ENCODE measurements around the gene PYM1.
A peak's percentile ranks its signal among the peaks of the same experiment; 100 is the strongest.

The PYM1 gene

GRCh38 chr12:55927588-55928502, at the start of gene PYM1:
Gene PYM1, minus strand, starts transcription at chr12:55927894. Its CDS starts 133 bp downstream, at chr12:55927761.
- no peak for DNase-seq (ENCODE audit: low read depth)
- TF ChIP-seq CTCF (conservative IDR thresholded peaks at IDR 0.05; ENCODE audit: low read depth, low read length): no peak
- peak within 1 kb of the TSS; percentile 99 for H3K4me3 ChIP-seq (ENCODE audit: low read length)

GRCh38 chr12:55974308-55974730, 46.6 kb upstream of the PYM1 start:
- DNase-seq (ENCODE audit: low read depth): no peak
- peak overlapping the region; percentile 95 for H3K4me3 ChIP-seq (ENCODE audit: low read length)
- no peak for TF ChIP-seq CTCF (conservative IDR thresholded peaks at IDR 0.05; ENCODE audit: low read depth, low read length)

DNA sequence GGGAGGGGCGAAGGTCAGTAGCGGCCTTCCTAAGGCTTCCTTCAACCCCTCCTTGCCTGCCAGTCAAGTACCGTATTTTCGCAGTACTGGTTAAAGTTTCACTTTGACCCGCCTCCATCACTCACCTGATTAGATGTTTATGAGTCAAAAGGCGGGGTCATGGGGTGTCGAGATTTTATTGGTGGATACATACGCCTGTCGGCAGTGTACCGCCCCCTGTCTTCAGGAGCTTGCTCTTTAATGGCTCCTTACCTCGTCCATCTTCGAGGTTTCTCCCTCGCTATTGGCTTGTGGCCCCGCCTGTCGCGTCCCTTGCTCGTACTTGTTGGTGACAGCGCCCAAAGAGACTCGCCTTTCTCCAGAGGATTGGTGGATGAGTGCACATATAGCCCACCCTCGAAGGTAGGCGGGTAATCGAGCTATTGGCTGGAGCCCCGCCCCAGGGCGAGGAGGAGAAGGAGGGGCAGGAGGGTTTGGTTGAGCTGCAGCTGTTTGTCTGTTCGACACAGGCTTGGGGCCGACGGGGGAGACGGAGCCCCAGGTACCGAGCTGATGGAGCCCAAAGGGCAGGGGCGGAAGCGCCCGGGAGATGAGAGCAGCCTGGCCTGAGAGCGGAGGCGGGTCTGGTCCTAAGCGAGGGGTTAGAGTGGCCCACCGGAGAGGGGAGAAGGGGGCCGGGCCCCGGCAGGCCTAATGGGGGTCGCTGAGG, 46.1 kb upstream of the PYM1 start, which contains the start of gene RAB5B:
TSS of gene RAB5B (plus strand) at position 480 of the 709 bp plus-strand sequence. CDS start 12,883 bp downstream, outside the sequence.
- TF ChIP-seq CTCF (conservative IDR thresholded peaks at IDR 0.05; ENCODE audit: low read depth, low read length): peak; percentile 34
- peak within 1 kb of the TSS; percentile 95 for H3K4me3 ChIP-seq (ENCODE audit: low read length)
- peak; percentile 100 for DNase-seq (ENCODE audit: low read depth)

DNA sequence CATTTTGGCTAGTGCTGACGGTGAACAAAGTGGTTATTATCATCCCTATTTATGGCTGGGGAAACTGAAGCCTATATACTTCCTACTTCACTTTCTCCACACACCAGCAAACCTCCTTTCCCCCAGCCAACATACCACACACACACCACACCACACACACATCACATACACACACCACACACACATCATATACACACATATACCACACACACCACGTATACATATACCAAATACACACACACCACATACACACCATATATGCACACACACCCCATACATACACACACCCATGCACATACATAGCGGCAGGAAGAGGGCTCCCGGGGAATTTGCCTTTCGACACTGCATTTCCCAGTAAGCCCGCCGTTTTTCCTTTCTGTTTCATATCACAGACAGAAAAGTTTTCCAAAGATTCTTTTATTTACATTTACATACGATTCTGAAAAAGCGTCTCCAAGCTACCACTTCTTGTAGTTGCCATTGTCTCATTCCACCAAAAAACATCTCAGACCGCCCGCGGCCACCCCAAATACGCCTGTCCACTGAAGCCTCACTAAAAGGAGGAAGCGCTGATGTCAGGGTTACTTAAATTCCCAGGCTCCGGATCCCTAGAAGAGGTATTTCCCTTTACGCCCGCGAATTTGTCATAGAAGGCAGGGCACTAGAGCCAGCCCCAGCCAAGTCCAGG, 45.4 kb upstream of the PYM1 start:
- TF ChIP-seq CTCF (conservative IDR thresholded peaks at IDR 0.05; ENCODE audit: low read depth, low read length): no peak
- no peak for DNase-seq (ENCODE audit: low read depth)
- H3K4me3 ChIP-seq (ENCODE audit: low read length): peak overlapping the region; percentile 77

DNA sequence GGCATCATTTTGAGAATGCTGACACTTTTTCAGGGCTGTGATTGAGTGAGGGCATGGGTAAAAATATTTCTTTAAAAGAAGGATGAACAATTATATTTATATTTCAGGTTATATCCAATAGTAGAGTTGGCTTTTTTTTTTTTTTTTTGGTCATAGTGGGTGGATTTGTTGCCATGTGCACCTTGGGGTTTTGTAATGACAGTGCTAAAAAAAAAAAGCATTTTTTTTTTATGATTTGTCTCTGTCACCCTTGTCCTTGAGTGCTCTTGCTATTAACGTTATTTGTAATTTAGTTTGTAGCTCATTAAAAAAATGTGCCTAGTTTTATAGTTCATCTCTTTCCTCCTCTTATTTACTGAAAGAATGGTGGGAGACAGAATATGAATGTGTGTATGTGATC, 44.8 kb upstream of the PYM1 start:
- TF ChIP-seq CTCF (conservative IDR thresholded peaks at IDR 0.05; ENCODE audit: low read depth, low read length): no peak
- DNase-seq (ENCODE audit: low read depth): no peak
- H3K4me3 ChIP-seq (ENCODE audit: low read length): peak overlapping the region; percentile 77

DNA sequence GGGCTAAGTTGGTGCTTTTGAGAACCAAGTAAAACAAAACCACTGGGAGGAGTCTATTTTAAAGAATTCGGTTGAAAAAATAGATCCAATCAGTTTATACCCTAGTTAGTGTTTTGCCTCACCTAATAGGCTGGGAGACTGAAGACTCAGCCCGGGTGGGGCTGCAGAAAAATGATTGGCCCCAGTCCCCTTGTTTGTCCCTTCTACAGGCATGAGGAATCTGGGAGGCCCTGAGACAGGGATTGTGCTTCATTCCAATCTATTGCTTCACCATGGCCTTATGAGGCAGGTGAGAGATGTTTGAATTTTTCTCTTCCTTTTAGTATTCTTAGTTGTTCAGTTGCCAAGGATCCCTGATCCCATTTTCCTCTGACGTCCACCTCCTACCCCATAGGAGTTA, 44.3 kb upstream of the PYM1 start:
- no peak for TF ChIP-seq CTCF (conservative IDR thresholded peaks at IDR 0.05; ENCODE audit: low read depth, low read length)
- no peak for DNase-seq (ENCODE audit: low read depth)
- H3K4me3 ChIP-seq (ENCODE audit: low read length): no peak overlapping the region

Data from retinal pigment epithelial cell (primary cell).